ENCODE results near the gene ZNF583.

ZNF583 gene

DNA sequence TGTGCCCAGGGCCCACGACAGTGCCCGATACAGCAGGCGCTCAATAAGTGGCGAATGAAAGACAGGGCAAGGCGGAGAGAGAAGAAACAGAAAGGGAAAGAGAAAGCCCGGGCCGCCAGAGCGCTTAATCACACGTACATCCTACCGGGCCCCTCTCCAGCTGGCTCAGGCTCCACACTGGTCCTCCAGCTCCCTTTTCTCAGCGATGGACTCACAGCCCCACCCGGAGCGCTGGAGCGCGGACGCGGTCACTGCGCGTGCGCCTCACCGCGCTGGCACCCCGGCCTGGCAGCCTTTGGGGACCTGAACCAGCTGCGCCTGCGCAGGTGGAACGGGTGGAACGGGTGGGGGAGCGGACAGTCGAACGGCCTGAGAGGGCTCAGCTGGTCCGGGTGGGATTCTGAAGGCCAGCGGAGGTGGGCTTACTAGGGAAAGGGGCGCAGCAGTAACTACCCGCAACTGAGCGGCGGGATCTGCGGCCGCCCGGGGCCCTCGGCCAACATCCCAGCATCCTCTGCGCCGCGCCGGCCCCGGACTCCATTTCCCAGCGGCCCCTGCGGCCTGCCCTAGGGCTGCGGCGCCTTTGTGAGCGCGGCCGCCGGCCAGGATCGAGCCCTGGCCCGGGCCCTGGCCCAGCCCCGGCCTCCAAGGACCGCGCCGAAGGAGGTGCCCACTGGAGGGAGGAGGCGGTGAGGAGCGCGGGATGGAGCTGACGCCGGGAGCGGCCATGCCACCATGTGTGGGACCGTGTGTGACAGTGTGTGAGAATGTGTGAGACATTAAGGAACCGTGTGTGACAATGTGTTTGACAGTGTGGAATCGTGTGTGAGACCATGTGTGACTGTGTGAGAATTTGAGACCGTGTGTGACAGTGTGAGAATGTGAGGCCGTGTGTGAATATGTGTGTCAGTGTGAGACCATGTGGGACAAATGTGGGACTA lies at the start of gene ZNF583:
Gene ZNF583 (plus strand): TSS at position 569 of the 941 bp plus-strand sequence. CDS start 2,783 bp downstream, outside the sequence.
- DNase-seq (ENCODE audit: low read depth, low spot score): no peak

DNA sequence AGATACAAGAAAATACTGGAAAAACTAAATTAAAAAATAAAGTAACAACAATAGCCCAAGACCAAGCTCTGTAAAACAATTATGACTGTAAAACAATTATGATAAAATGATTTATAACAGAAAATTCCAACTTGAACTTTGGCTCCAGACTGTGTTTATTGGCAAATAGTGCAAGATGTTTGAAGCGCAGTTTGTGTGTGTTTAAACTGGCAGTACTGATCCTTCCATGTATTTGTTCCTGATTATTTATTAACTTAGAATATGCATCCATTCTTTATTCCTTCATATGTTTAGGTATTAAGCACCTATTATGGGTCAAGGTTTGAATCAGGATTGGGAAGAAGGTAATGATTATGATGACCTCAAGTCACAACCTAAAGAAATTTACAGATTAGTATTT lies 48.6 kb upstream of the ZNF583 start:
- no peak for DNase-seq (ENCODE audit: low read depth, low spot score)

DNA sequence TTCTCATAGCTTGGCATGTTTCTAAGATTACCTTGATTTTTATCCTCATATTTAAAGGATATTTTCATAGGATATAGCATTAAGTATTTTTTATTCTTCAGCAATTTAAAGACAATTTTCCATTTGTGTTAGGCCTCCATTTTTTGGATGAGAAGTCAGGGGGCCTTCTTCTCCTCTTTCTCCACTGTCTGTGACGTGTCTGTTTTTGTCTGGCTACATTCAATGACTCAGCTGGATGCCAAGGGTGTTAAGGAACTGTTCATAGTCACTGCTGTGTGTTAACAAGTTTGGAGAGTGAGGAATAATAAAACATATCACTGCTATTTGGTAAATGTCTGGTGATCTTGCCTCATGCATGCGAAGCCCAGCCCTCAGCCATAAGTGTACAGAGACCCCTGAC lies 47.2 kb upstream of the ZNF583 start:
- no peak for DNase-seq (ENCODE audit: low read depth, low spot score)

DNA sequence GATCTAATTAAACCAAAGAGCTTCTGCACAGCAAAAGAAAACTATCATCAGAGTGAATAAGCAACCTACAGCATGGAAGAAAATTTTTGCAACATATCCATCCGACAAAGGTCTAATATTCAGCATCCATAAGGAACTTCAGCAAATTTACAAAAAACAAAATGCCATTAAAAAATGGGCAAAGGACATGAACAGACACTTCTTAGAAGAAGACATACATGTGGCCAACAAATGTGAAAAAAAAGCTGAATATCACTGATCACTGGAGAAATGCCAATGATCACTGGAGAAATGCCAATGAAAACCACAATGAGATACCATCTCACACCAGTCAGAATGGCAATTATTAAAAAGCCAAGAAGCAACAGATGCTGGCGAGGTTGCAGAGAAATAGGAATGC lies 43.3 kb upstream of the ZNF583 start:
- DNase-seq (ENCODE audit: low read depth, low spot score): no peak

DNA sequence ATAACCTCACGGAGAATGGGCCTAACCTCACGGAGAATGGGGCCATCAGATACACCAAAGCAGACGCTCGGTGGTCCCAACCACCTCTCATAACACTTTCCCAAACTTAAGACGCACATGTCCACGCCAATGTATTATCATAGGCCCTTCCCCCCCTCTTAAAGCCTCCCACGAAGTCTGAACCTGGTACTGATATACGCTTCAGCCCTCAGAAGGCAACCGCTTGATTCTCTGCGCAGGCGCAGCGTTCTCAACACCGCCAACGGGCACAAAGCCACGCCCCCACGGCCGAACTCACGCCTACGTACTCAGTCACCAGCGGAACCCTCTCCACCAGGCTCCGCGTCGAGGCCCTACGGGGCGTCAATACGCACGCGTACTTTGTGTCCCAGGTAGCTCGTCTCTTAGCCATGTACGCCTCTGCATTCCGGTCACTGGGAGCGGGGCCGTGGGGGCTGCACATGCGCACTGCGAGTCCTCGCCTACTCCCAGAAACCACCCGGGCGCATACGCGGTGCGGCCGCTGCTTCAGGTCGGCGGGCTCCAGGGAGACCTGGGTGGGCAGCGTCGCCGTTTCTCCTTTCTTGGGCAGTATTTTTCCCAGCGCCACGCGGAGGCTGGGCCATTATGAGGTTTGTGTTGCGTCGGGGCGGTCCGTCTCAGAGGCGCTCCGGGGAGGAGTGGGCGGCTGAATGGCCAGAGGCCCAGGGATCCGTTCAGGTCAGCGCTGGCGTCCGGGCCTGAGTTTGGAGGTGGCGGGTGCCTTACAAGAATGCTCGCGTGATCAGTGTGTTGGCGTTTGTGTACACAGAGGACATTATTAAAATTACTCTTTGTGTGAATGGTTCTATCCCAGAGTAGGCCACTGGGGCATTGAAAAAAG lies 36.1 kb upstream of the ZNF583 start:
- peak; percentile 96 for DNase-seq (ENCODE audit: low read depth, low spot score)

DNA sequence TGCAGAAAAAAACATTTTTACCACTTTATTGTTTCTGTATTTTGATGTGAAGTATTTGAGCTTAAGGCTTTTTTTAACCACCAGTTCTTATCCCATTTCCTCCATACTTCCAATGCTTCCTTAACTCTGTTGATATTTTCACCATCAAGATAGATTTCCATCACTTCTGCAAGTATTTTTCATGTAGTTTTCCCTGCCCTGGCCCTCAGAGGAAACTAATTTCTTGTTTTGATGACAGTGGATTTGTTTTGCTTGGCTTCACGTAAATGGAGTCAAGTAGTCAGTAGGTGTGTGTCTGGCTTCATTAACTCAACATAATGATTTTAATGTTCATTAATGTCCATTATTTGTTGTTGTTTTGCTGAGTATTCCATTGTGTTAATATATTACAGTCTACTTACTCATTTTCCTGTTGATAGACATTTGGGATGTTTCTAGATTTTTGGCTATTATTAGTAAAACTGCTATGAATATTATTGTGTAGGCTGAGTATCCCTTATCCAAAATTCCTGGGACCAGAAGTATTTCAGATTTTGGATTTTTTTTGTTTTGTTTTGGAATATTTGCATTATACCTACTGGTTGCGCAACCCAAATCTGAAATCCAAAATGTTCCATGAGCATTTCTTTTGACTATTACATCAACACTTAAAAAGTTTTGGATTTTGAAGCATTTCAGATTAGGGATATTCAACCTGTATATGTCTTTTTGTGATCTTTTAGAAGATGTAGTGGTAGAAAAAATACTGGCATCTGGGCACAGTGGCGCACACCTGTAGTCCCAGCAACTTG lies 34.1 kb upstream of the ZNF583 start:
- no peak for DNase-seq (ENCODE audit: low read depth, low spot score)

DNA sequence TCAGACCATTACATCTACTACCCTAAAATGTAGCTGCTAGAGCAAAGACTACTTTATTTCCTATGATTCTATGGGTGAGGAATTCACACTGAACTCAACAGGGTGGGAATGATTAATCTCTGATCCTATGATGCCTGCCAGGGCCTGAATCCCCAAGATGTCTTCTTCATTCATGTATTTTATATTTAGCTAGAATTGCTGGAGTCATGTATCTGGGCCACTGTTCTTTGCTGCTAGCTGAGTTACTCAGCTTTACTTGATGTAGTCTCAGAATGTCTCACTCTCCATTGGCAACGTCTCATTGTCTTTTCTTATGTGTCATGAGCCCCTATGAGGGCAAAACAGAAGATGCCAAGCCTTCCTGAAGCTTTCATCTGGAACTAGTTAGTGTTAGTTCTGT lies 31.9 kb upstream of the ZNF583 start:
- no peak for DNase-seq (ENCODE audit: low read depth, low spot score)

DNA sequence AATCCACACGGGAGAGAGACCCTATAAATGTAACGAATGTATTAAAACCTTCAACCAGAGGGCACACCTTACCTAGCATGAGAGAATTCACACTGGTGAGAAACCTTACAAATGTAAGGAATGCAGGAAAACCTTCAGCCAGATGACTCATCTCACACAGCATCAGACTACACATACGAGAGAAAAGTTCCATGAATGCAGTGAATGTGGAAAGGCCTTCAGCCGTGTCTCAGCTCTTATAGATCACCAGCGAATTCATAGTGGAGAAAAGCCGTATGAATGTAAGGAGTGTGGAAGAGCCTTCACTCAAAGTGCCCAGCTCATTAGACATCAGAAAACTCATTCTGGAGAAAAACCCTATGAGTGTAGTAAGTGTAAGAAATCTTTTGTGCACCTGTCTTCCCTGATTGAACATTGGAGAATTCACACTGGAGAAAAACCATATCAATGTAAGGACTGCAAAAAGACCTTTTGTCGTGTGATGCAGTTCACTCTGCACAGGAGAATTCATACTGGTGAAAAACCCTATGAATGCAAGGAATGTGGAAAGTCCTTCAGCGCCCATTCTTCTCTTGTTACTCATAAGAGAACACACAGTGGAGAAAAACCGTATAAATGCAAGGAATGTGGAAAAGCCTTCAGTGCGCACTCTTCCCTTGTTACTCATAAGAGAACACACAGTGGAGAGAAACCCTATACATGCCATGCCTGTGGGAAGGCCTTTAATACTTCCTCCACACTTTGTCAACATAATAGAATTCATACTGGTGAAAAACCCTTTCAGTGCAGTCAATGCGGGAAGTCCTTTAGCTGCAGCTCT lies 26.8 kb upstream of the ZNF583 start:
- no peak for DNase-seq (ENCODE audit: low read depth, low spot score)

DNA sequence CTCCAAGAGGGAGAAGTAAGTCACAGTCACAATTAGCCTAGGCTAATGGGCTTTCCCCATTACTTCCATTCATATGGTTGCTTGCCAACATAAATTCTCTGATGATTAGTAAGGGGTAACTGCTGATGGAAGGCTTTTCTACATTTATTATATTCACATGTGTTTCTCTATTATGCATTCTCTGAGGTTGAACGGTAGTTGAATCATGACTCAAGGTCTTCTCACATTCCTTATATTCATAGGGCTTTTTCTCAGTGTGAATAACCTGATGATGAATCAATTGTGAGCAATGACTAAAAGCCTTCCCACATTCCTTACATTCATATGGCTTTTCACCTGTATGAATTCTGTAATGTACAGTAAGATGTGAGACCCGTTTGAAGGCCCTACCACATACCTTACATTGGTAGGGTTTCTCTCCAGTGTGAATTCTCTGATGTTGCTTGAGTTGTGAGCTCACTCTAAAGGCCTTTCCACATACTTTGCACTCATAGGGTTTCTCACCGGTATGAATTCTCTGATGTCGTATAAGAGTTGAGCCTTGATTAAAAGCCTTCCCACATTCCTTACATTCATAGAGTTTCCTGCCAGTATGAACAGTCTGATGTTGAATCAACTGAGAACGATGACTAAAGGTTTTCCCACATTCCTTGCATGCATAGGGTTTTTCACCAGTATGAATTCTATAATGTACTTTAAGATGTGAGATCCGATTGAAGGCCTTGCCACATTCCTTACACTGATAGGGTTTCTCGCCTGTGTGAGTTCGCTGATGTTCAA lies 20.1 kb upstream of the ZNF583 start:
- no peak for DNase-seq (ENCODE audit: low read depth, low spot score)

DNA sequence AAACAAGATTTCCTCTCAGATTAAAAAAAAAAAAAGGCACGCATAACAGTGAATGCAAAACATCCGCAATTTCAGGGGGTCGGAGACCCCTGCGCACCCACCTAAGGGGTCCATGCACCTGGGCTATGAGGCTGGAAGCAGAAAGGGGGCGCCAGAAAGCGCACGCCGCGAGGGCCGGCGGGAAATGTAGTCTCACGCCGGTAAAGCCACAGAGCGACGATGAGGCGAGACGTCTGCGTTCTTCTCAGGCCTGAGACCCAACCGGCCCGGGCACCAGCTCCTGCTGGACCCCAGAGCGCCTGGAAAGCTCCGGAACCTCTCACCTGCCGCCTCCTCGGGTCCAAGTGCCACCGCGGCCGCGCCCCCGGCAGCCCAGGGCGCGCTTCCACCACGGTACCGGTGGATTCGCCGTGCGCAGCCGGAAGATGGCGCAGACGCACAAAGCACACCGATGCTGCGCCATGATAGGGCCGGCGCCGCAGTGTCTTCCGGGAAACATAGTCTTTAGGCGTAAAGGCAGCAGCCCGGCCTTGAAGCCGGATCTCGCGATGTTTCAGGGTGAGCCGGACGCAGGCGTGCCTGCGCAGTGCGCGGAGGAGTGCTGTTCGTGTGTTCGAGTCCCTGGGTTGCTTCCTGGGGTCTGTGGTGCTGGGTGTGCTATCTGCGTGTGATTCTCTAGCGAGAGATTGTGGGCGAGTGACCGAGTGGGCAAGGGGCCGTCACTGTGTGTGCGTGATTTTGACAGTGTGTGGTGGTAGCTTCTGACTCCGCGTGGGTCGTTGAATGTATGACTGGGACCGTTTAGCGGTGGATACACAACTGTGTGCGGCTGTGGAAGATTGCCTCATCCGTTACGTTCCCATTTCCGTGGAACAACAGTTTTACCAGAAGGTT lies 10.8 kb upstream of the ZNF583 start, which contains the start of gene ZNF582:
Gene ZNF582 (minus strand): TSS at position 416 of the 894 bp plus-strand sequence. CDS start 1,782 bp downstream, outside the sequence.
- DNase-seq (ENCODE audit: low read depth, low spot score): peak; percentile 90

DNA sequence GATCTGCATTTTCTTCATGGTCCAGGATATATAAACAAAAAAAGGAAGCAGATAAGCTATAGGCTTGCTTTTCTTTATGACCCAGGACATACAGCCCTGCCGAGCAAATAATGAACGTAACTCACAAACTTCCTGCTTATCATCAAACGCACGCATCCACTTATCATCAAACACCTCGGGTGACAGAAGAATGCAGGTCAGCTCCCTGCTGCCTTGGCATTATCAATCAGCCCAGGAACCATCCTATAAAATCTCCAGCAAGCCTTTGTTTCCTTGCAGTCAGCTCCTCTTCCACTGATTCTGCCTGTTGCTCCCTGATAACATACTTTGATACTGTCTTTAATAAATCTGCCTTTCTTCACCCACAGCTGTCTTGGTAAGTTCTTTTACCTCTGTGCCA lies 5.3 kb upstream of the ZNF583 start:
- DNase-seq (ENCODE audit: low read depth, low spot score): no peak

DNA sequence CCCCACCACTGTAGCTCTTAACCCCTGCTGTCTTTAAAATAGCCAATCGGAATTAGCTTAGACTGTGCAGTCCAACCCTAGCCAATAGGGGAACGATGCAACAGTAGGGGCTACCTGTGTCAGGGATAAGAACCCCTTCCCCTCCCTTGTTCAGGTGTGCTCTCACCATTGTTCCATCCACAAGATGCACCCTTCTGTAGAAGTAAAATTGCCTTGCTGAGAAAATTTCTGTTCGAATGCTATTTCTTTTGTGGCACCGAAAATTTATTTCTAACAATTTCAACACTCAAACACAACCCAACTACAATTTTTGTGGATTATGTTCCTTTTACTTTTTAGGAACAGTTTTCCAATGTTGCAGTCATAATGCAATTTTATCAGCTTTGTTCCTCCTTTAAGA lies 3.6 kb upstream of the ZNF583 start:
- no peak for DNase-seq (ENCODE audit: low read depth, low spot score)

DNA sequence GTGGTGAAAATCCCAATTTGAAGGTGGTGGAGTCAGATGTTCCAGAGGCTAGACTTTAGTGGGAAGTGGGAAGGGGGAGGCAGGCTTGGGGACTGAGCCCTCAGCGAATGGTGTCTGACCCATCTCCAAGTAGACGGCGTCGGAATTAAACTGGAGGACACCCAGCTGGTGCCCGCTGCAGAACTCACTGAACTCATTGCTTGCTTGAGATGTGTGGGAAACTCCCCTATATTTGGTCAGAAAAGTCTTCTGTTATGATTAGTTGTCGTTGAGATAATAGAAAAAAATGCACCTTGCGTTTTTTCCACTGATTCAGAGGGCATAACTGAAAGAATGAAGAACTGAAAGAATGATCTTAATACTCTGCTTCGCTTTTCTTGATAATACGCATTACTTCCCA lies 871 bp upstream of the ZNF583 start:
- no peak for DNase-seq (ENCODE audit: low read depth, low spot score)

DNA sequence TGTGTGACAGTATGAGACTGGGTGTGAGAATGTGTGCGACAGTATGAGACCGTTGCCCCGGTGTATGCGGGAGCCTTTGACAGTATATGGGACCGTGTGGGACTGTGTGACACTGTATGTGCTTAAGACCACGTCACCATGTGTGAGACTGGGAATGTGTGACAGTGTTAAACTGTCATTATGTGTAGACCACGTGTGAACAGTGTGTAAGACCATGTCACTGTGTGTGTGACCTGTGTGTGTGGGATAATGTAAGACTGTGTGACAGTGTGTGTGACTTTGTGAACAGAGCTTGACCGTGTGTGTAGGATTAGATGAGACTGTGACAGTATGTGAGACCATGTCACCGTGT lies 549 bp downstream of the ZNF583 start:
- no peak for DNase-seq (ENCODE audit: low read depth, low spot score)

DNA sequence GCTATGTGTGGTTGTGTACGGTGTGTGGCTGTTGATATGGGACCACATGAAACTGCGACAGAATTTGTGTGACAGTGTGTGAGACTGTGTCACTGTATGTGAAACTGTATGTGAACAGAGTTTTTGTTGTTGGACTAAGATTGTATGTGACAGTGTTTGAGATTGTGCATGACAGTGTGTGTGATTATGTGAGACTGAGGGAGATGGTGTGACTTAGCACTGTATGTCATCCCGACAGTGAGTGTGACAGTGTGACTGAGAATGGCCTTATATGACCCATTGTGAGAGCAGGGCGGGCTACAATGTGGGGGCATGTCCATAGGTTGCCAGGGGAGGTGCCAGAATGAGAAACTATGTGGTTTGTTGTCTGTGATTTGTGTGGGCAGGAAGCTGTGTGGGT lies 930 bp downstream of the ZNF583 start:
- no peak for DNase-seq (ENCODE audit: low read depth, low spot score)

DNA sequence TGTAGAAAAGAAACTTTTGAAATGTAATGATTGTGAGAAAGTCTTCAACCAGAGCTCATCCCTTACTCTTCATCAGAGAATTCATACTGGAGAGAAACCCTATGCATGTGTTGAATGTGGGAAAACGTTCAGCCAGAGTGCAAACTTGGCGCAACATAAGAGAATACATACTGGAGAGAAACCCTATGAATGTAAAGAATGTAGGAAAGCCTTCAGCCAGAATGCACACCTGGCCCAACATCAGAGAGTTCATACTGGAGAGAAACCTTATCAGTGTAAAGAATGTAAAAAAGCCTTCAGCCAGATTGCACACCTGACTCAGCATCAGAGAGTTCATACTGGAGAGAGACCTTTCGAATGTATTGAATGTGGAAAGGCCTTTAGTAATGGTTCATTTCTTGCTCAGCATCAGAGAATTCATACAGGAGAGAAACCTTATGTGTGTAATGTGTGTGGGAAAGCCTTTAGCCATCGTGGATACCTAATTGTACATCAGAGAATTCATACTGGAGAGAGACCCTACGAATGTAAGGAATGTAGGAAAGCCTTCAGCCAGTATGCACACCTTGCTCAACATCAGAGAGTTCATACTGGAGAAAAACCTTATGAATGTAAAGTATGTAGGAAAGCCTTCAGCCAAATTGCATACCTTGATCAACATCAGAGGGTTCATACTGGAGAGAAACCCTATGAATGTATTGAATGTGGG lies 19.3 kb downstream of the ZNF583 start:
- DNase-seq (ENCODE audit: low read depth, low spot score): no peak

DNA sequence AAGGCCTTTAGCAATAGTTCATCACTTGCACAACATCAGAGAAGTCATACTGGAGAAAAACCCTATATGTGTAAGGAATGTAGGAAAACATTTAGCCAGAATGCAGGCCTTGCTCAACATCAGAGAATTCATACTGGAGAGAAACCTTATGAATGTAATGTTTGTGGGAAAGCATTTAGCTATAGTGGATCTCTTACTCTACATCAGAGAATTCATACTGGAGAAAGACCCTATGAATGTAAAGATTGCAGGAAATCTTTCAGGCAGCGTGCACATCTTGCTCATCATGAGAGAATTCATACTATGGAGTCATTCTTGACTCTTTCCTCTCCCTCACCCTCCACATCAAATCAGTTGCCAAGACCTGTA lies 19.8 kb downstream of the ZNF583 start:
- DNase-seq (ENCODE audit: low read depth, low spot score): no peak

DNA sequence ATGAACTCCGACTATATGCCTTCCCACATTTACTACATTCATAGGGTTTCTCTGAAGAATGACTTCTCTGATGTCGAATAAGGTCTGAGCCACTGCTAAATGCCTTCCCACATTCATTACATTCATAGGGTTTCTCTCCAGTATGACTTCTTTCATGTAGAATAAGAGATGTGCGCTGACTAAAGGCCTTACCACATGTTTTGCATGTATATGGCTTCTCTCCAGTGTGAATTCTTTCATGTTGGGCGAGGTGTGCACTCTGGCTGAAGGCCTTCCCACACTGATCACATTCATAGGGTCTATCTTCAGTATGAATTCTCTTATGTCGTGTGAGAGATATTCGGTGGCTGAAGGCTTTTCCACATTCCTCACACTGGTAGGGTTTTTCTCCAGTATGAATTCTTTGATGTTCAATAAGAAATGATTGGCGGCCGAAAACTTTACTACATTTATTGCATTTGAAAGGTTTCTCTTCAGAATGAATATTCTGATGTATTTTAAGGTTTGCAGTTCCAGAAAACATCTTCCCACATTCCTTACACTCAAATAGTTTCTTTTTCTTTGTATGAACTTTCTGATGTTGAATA lies 37.2 kb downstream of the ZNF583 start:
- DNase-seq (ENCODE audit: low read depth, low spot score): no peak

All from iPS DF 19.7 (cell line).